NCI-H146 treated with DMSO at 0.1 percent for 48 hours (cell line): Measurements from ENCODE around the gene DOCK4.
A peak's percentile ranks its signal among the peaks of the same experiment; 100 is the strongest.

Experiments
- DNase-seq: peaks from one replicate; lab custom pipeline; 2025; ENCODE audit not compliant: unreplicated experiment; lab: John Stamatoyannopoulos, UW

The DOCK4 gene

DNA sequence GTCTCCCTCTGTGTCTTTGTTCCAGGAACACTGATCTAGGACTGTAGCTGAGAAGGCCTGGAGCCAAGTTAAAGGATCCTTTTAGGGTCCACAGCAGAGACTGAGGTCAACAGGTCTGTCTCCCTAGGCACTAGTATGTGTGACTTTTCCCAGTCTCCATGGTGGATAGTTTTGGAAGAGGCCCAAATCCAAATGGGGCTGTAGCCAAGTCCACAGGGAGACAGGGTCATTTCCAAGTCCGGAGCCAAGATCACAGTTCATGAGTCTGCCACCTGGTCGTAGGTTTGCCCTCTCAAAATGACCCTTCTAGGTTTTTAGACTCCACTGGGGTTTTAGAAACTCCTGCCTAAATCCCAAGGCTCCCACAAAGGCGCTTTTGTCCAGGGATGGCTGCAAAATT, 17.1 kb upstream of the DOCK4 start:
- DNase-seq: no peak

GRCh38 chr7:112220877-112221434, 14.8 kb upstream of the DOCK4 start:
- DNase-seq: no peak

DNA sequence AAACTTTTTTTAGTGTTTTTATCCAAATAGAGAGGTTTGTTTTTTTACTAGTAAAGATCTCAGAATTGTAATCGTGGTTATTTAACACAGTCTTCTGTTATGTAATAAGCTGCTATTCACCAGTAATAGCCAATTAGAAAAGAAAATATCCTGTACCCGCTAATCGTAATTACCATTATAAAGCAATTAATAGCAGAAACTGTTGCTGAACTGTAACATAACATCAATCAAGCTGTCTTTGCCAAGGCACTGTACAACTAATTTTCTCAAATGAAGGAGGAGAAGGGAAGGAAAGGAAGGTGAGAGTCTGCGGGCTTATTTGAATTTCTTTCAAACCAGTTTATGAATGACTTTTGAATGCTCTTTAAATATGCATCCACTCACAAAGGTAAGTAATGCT, 9.6 kb upstream of the DOCK4 start:
- DNase-seq: no peak

DNA sequence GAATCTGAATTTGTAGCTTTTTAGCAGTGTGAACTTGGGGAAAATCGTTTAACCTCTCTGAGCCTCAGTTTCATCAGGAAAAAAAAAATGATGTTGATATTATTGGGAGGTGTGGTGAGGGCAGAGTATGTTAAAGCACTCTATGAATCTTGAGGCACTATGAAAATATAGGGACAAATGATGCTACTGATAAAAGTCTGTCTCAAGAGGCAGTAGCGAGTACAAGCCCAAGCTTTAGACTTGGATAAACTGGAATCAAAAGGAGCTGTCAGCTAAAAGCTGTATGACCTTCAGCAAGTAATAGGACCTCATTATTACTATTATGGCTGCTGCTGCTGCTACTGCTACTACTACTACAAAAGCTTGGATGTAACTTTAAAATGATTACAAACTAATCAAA, 8.7 kb upstream of the DOCK4 start:
- no peak for DNase-seq

GRCh38 chr7:112214268-112214667, 8.1 kb upstream of the DOCK4 start:
- no peak for DNase-seq

DNA sequence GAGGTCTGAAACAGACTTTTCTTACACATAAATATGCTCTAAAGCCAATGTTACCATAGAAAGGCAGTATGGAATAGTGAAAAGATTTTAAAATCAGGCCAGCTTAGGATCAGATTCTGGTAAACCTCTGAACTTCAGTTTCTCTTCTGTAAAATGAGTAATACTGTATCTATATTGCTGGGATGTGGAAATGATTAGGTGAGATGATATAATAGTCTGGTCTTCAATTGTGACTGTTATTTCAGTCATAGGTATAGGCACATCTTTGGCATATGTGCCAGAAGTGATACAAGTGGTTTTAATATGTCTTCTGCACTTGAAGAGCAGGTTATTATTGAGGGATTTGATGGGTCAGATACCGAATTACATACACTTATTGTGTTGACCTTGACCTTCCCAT, 7.5 kb upstream of the DOCK4 start:
- DNase-seq: no peak

DNA sequence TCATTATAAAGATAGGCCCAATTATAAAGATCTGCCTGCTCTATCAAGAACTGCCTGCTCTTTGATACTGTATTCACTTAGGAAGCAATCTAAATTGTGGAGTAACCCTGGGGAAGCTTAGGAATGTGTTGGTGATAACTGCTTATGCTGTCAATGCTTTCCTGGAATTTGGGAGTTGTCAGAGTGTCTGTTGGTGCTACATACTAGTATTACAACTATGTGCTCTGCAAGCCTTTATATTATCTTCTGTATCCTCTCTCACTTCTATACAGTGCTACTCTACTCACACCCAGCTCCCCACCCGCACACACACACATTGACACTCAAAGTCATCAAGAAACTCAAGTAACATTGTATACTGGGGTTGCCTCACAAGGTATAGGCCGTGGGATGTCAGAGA, 6.4 kb upstream of the DOCK4 start:
- no peak for DNase-seq

DNA sequence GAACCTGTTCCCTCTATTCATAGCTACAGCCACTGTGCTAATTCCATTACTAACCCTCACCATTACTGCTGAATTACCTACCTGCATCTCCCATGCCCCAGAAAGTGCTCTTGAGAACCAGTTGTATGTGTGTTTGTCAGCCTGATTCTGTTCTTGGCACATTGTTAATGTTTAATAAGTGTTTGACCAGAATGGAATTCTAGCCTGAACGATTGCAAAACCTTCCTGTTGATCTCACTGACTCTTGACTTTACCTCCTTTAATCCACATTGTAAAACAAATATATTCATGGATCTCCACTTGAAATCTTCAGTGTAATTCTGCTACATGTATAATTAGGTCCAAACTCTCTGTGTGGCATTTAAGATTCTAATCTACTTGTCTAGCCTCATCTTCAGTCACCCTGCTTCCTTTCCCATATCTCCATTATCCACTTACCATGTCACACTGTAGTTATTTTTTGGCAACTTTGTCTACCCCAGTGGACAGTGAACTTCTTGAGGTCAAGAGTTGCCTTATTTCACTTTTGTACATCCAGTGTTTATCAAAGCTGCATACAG, 5.2 kb upstream of the DOCK4 start:
- no peak for DNase-seq

DNA sequence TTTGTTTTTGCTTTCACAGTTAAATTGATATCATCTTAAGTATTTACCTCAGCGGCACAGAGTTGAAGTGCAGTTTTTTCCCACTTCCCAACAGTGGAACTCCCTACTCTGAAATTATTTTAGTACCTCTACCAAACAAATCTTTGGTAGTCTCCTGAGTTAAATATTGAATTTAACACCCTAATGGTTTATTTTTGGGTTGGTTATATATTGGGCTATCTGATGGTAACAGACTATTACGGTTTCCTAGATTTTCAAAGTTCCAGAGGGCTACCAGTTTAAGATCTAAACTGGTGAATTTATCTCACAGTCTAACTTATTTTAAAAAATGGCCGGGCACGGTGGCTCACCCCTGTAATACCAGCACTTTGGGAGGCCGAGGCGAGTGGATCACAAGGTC, 1.6 kb upstream of the DOCK4 start:
- DNase-seq: no peak

DNA sequence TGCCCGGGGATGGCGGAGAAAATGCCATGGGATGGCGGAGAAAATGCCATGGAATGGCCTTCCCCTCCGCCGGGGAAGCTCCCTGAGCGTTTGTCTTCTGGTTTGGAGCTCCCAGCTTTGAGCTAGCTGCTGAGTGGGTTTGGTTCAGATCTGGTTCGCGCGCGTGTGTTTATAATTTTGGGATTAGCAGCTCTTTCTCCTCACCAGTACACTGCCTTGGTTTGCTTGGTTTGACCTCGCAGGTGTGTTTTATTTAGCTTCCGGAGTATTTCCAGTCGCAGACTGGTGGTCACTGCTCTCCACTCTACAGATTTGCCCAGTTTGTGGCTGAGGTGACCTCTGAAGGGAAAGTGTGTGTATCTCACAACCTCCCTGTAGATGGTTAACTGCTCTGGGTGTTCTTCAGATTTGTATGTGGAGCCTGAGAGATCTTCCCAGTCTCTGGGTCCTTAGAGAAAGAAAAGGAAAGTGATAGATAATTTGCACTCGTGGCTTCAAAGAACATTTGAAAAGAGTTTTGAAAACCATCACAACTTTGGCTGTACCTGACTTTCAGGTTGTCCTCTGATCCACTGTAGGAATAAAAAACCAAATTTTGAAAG, 893 bp upstream of the DOCK4 start:
- no peak for DNase-seq

DNA sequence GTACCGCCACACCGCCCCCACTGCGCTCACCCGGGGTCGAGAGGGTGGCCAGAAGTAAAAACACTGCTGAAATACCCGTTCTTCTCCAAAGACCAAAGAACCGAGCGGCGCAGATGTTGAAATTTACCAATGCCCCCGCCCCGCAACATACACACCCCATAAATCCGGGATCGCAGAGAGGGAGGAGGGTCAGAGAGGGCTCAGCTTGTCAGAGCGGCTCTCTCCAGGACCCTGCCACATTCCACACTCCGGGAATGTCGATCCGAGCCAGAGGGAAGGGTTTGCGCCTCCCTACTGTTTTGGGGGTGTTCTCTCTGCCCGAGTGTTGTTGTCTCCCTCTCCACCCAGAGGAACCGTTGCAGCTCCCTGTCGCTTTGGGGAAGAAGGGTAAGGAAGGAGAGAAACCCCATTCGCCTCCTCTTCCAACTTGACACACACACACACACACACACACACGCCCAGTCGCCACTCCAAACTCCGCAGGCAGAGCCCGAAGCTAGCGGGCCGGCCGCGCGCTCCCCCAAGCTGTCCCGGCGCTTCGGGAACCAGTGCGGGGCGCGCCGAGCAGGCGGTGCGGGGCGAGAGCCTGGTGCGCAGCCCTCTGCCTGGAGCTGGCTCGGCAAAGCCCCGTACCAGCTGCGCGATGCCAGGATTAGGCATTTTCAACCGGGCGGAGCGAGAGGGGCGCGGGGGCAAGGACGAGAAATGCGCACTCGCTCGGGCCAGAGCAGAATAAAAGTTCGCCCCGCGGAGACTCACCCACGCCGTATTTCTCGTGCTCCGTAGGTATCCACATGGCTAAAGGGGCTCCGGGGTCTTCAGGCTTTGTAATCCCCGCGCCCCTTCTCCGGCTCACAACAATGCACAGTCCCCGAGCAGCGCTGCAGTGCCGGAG, 609 bp downstream of the DOCK4 start:
- DNase-seq: no peak

DNA sequence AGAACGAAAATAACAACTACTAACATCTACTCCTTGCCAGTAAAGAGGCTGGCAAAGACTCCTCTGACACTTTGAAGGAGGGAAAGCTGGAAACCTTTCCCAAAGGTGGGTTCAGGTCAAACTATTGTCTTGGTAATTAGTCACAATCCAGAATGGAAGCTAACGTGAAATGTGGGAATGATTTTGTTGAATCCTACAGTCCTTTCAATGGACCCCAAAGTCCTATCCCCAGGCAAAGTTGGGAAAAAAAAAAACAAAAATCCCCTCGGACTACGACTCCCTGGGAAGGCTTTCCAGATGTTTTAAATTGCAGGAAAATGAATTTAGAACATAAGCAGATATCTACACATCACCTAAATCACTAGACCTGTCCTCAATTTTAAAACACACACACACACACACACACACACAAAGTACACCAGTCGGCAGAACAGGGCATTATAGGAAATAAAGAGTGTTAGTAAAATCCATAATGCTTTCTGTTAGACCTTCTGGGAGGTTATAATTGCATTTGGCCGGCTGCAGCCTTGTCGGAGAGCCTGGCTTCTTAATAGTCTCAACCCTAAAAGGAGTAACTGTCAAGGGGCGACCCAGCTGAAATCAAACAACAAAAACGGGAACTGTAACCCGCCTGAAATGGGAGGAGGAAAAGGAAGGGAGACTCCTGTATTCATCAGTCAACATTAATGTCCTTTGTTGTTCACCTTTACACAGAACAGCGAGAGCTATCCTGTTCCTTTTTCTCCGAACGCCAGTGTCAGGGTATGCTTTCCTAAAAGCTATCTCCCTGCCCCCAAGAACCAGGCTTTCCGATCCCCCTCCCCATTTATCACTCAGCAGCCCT, 1.5 kb downstream of the DOCK4 start:
- peak; percentile 18 for DNase-seq

- no peak for DNase-seq
These were observed 2.8 kb downstream of the DOCK4 start for GRCh38 chr7:112203365-112203739.

DNA sequence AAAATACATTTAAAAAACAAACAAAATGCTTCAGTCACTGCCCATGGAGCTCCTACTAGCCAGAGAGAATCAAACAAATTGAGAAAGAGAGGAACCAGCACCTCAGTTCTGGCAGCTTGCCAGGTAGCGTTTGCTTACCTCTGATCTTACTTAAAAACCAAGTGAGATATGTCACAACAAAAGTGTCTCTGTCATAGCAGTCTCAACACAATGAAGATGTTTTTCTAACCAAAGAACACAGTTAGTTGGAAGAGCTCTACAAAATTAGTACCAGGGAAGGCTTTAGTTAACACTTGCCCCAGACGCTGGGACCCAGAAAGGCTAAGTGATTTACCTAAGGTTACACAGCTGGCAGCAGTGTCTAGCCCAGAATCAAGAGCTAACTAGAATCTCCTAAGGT, 3.4 kb downstream of the DOCK4 start:
- peak; percentile 39 for DNase-seq

DNA sequence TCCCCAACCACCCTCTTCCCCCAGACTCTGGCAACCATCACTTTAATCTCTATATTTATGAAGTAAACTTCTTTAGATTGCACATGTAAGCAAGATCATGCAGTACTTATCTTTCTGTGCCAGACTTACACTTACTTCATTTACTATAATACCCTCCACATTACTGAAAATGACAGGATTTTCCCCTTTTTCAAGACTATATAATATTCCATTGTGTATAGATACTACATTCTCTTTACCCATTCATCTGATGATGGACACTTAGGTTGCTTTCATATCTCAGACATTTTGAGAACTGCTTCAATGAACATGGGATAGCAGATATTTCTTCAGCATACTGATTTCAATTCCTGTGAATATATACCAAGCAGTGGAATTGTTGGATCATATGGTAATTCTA, 4.4 kb downstream of the DOCK4 start:
- no peak for DNase-seq

GRCh38 chr7:112201411-112201810, 4.8 kb downstream of the DOCK4 start:
- no peak for DNase-seq

- DNase-seq: no peak
These were observed 6.5 kb downstream of the DOCK4 start for GRCh38 chr7:112199672-112200071.

DNA sequence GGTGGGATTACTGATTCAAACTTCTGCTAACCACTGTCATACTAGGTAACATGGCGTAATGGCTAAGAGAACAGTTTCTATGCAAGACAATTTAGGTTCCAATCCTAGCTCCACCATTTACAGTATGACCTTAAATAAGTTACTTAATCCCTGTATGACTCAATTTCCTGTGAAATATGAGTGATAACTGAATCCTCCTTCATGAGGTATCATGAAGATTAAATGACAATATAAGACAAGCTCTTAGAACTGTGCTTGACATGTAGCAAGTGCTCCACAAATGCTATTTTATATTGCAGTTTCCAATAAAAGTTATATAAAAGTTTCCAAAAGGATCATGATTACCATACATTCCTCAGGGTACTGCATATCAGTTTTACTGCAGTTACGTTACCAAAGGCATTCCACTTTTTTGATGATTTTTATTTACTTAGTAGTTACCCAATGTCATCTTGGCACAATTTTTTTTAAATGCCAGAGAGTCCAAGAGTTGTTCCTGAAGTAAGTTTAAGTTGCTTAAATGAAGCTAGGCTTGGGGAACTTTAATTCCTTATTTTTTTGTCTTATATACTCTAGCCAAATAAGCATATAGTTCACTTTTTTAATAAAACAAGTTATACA, 7.1 kb downstream of the DOCK4 start:
- DNase-seq: no peak

DNA sequence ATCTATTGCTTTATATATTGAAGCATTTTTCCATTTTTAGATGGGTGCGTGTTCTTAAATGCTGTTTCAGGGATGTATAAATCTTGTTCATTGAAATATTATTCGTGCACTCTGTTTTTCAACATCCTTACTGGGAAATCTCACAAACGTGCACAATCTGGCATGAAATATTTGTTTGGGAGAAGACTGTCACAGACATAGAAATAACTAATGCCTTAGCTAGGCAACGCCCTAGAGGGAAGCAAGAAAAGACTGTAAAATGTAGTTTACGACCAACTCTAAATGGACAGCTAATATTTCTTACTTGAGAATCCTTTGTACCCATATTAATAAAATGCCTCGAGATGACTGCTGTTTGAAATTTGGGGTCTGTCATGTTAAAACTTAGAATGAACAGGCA, 8.9 kb downstream of the DOCK4 start:
- DNase-seq: no peak

- DNase-seq: no peak
These were observed 10.5 kb downstream of the DOCK4 start for GRCh38 chr7:112195717-112196116.
